Measurements from ENCODE around the gene UBR3. TPM values are rescaled to one million over a fixed set of nuclear protein-coding genes. Genes with fewer than 3 reads are reported as not detected.

Gene UBR3
- polyA plus RNA-seq, 2 of the 4 experiments (the other 2 are of a cell fraction) = 11.0 to 23.1 TPM

- no peaks in the 10 kb centered on the region for H3K4me1 ChIP-seq
- H3K4me3 ChIP-seq = no peak overlapping the region
- ChIA-PET CTCF (no interaction called here), POLR2A (no interaction called here)
- peaks cover 3% of the 10 kb centered on the region; the same call in 1 of the 3 replicates for H3K9me3 ChIP-seq
- ATAC-seq (no peak), FAIRE-seq (no peak), DNase-seq (ENCODE audit: low read depth in 1 of 2, low spot score in 1 of 2) (no peak)
- H3K27ac ChIP-seq = no peak overlapping the region
- TF ChIP-seq EHMT2 (IDR thresholded peaks at IDR 0.05; ENCODE audit: low read depth) = no peak
- no peak for TF ChIP-seq HOXA7 (CRISPR knock-in tag; IDR thresholded peaks at IDR 0.05)
- 86% methylated on average over 3 of the region's 3 CpGs for WGBS (ENCODE audit: missing lambda C conversion rate)
- no peak overlapping the region for H3K4me2 ChIP-seq
Observed at GRCh38 chr2:169977530-169977929, 150.3 kb downstream of the UBR3 start.

- Histone ChIP-seq H3K4me2 (no peak overlapping the region), H3K4me3 (no peak overlapping the region), H3K4me1 (no peaks in the 10 kb centered on the region), H3K27ac (no peak overlapping the region), H3K9me3 (peaks cover 3% of the 10 kb centered on the region; the same call in 1 of the 3 replicates)
- no peak for ATAC-seq
- no peak for DNase-seq (ENCODE audit: low read depth in 1 of 2, low spot score in 1 of 2)
- POLR2A ChIA-PET = no interaction called here
- TF ChIP-seq RARB (CRISPR knock-in tag; IDR thresholded peaks at IDR 0.05) = no peak
- CTCF ChIA-PET = no interaction called here
- no peak for FAIRE-seq
- WGBS (ENCODE audit: missing lambda C conversion rate) = 96% methylated on average over 2 of the region's 2 CpGs
Observed at GRCh38 chr2:169978402-169979017, 151.3 kb downstream of the UBR3 start.

GRCh38 chr2:169979025-169979424 lies 151.8 kb downstream of the UBR3 start:
- no peak for FAIRE-seq
- Histone ChIP-seq H3K4me1 (no peaks in the 10 kb centered on the region), H3K4me3 (no peak overlapping the region), H3K9me3 (peaks cover 3% of the 10 kb centered on the region; the same call in 1 of the 3 replicates), H3K4me2 (no peak overlapping the region), H3K27ac (no peak overlapping the region)
- no peak for DNase-seq (ENCODE audit: low read depth in 1 of 2, low spot score in 1 of 2)
- TF ChIP-seq FOSL2 (IDR thresholded peaks at IDR 0.05) (no peak), FOSL2 (CRISPR knock-in tag; IDR thresholded peaks at IDR 0.05) (no peak), HOXB13 (CRISPR knock-in tag; IDR thresholded peaks at IDR 0.05; ENCODE audit: low read depth) (no peak)
- ChIA-PET CTCF (no interaction called here), POLR2A (no interaction called here)
- WGBS (ENCODE audit: missing lambda C conversion rate) = 94% methylated on average over 2 of the region's 2 CpGs
- ATAC-seq = no peak

- no peak for ATAC-seq
- Histone ChIP-seq H3K9me3 (peaks cover 3% of the 10 kb centered on the region; the same call in 1 of the 3 replicates), H3K27ac (no peak overlapping the region), H3K4me1 (no peaks in the 10 kb centered on the region), H3K4me2 (no peak overlapping the region), H3K4me3 (no peak overlapping the region)
- POLR2A ChIA-PET = no interaction called here
- FAIRE-seq = no peak
- DNase-seq (ENCODE audit: low read depth in 1 of 2, low spot score in 1 of 2) = no peak
- TF ChIP-seq REST (IDR thresholded peaks at IDR 0.05) = no peak
- no peak for TF ChIP-seq EHMT2 (IDR thresholded peaks at IDR 0.05; ENCODE audit: low read depth)
- TF ChIP-seq JUN (IDR thresholded peaks at IDR 0.05) = no peak
- TF ChIP-seq CEBPB (IDR thresholded peaks at IDR 0.05) = no peak
- TF ChIP-seq MAX (IDR thresholded peaks at IDR 0.05) = no peak
- no peak for TF ChIP-seq CBX8 (IDR thresholded peaks at IDR 0.05)
- no peak for TF ChIP-seq MAZ (IDR thresholded peaks at IDR 0.05; ENCODE audit: borderline replicate concordance, low read depth, low read length)
- no peak for TF ChIP-seq HMGXB4 (CRISPR knock-in tag; IDR thresholded peaks at IDR 0.05; ENCODE audit: borderline replicate concordance)
- TF ChIP-seq FOSB (CRISPR knock-in tag; IDR thresholded peaks at IDR 0.05) = no peak
- no peak for TF ChIP-seq ZSCAN20 (CRISPR knock-in tag; IDR thresholded peaks at IDR 0.05)
- TF ChIP-seq TFCP2L1 (CRISPR knock-in tag; IDR thresholded peaks at IDR 0.05) = no peak
- no peak for TF ChIP-seq E2F6 (IDR thresholded peaks at IDR 0.05; ENCODE audit: borderline replicate concordance, low read depth)
- no peak for TF ChIP-seq PHF8 (IDR thresholded peaks at IDR 0.05; ENCODE audit: borderline replicate concordance, low read depth)
- TF ChIP-seq NR3C1 (IDR thresholded peaks at IDR 0.05) = no peak
- no peak for TF ChIP-seq KDM1A (IDR thresholded peaks at IDR 0.05; ENCODE audit: low read depth)
- CTCF ChIA-PET = no interaction called here
- WGBS (ENCODE audit: missing lambda C conversion rate) = 90% methylated on average over 4 of the region's 4 CpGs
Observed at GRCh38 chr2:169980001-169980400, 152.7 kb downstream of the UBR3 start.
